Measurements from ENCODE around the gene IQCM.

- TF ChIP-seq SP1 (IDR thresholded peaks at IDR 0.05) = no peak
- TF ChIP-seq L3MBTL2 (conservative IDR thresholded peaks at IDR 0.05) = no peak
- no peak for TF ChIP-seq SUZ12 (IDR thresholded peaks at IDR 0.05)
- no peak for TF ChIP-seq BHLHE40 (IDR thresholded peaks at IDR 0.05; ENCODE audit: borderline replicate concordance)
- TF ChIP-seq FOXK2 (IDR thresholded peaks at IDR 0.05) = no peak
- TF ChIP-seq NFRKB (IDR thresholded peaks at IDR 0.05) = no peak
- TF ChIP-seq TARDBP (IDR thresholded peaks at IDR 0.05) = no peak
Observed at GRCh38 chr4:149512501-149512900, 303.1 kb downstream of the IQCM start.
